Endothelial cell (in vitro differentiated cells): ENCODE measurements around the gene CYTIP. TPM values are rescaled to one million over a fixed set of nuclear protein-coding genes. Genes with fewer than 3 reads are reported as not detected.
"Not testable (repeated sequence)": the region's sequence is repeated elsewhere in the genome, so short reads cannot be mapped to it uniquely, and the experiment has no call there.

Source experiments
- DNase-seq: peaks from one replicate; pipeline ENCODE4 v3.0.0; 2021; ENCODE audit warnings: low spot score
- H3K27ac Mint-ChIP-seq: one replicate; pipeline ENCODE4 v1.8.0; 2021; ENCODE audit warnings: mixed read lengths, inconsistent platforms; ENCODE audit not compliant: unreplicated experiment
- H3K27me3 Mint-ChIP-seq: one replicate; pipeline ENCODE4 v1.8.0; 2021; ENCODE audit warnings: mild to moderate bottlenecking, moderate library complexity, mixed read lengths, inconsistent platforms; ENCODE audit not compliant: unreplicated experiment
- H3K36me3 Mint-ChIP-seq: one replicate; pipeline ENCODE4 v1.8.0; 2021; ENCODE audit warnings: mild to moderate bottlenecking, low read depth, mixed read lengths, inconsistent platforms; ENCODE audit not compliant: unreplicated experiment
- H3K4me1 Mint-ChIP-seq: one replicate; pipeline ENCODE4 v1.8.0; 2021; ENCODE audit warnings: mild to moderate bottlenecking, mixed read lengths, inconsistent platforms; ENCODE audit not compliant: unreplicated experiment
- H3K4me3 Mint-ChIP-seq: one replicate; pipeline ENCODE4 v1.8.0; 2021; ENCODE audit warnings: mild to moderate bottlenecking, mixed read lengths, inconsistent platforms; ENCODE audit not compliant: unreplicated experiment
- H3K9me3 Mint-ChIP-seq: one replicate; pipeline ENCODE4 v1.8.0; 2021; ENCODE audit warnings: mixed read lengths, inconsistent platforms; ENCODE audit not compliant: unreplicated experiment
- CTCF ChIP-seq: fragments of 200-600 bp; sonication (generic); IDR thresholded peaks from one replicate; pipeline ENCODE4 v1.5.0; 2021; ENCODE audit warnings: antibody characterized with exemption; ENCODE audit not compliant: unreplicated experiment
- total RNA-seq: library from RNA; stranded (reverse); fragmentation: NEBNext Ultra II Directional; extraction: Animal tissue kit (Norgen Biotek cat#: 25700); gene quantifications from one replicate; pipeline ENCODE4 v1.2.1, GENCODE V29; 2021; ENCODE audit not compliant: unreplicated experiment

Gene CYTIP
- total RNA-seq, 1 donor from 2014 or later = not detected

GRCh38 chr2:157404363-157404762 is 39.5 kb downstream of the CYTIP start:
- H3K27me3 Mint-ChIP-seq = no peaks in the 10 kb centered on the region
- TF ChIP-seq CTCF = no peak
- no peaks in the 10 kb centered on the region for H3K9me3 Mint-ChIP-seq
- no peaks in the 10 kb centered on the region for H3K36me3 Mint-ChIP-seq
- no peak overlapping the region for H3K27ac Mint-ChIP-seq
- H3K4me1 Mint-ChIP-seq = no peaks in the 10 kb centered on the region
- no peak for DNase-seq
- H3K4me3 Mint-ChIP-seq = no peak overlapping the region

- not testable (repeated sequence) for H3K27me3 Mint-ChIP-seq, H3K27ac Mint-ChIP-seq, H3K36me3 Mint-ChIP-seq, H3K4me3 Mint-ChIP-seq, DNase-seq, H3K4me1 Mint-ChIP-seq, H3K9me3 Mint-ChIP-seq
Measured at GRCh38 chr2:157402801-157403485, 40.9 kb downstream of the CYTIP start.

GRCh38 chr2:157395811-157396210 is 48.1 kb downstream of the CYTIP start:
- no peak overlapping the region for H3K27ac Mint-ChIP-seq
- TF ChIP-seq CTCF = no peak
- H3K4me1 Mint-ChIP-seq = no peaks in the 10 kb centered on the region
- peaks cover 2% of the 10 kb centered on the region for H3K27me3 Mint-ChIP-seq
- no peaks in the 10 kb centered on the region for H3K36me3 Mint-ChIP-seq
- H3K9me3 Mint-ChIP-seq = no peaks in the 10 kb centered on the region
- no peak overlapping the region for H3K4me3 Mint-ChIP-seq
- no peak for DNase-seq

- no peaks in the 10 kb centered on the region for H3K36me3 Mint-ChIP-seq
- no peak overlapping the region for H3K27ac Mint-ChIP-seq
- no peak for TF ChIP-seq CTCF
- H3K9me3 Mint-ChIP-seq = no peaks in the 10 kb centered on the region
- no peak for DNase-seq
- H3K27me3 Mint-ChIP-seq = peaks cover 2% of the 10 kb centered on the region
- H3K4me3 Mint-ChIP-seq = no peak overlapping the region
- no peaks in the 10 kb centered on the region for H3K4me1 Mint-ChIP-seq
Measured at GRCh38 chr2:157394928-157395327, 49.0 kb downstream of the CYTIP start.

- H3K27me3 Mint-ChIP-seq = no peaks in the 10 kb centered on the region
Measured at GRCh38 chr2:157393348-157393747, 50.5 kb downstream of the CYTIP start.

More at GRCh38 chr2:157393348-157393747, 50.5 kb downstream of the CYTIP start:
- Mint-ChIP-seq H3K4me3 (no peak overlapping the region), H3K27ac (no peak overlapping the region), H3K9me3 (no peaks in the 10 kb centered on the region), H3K36me3 (no peaks in the 10 kb centered on the region), H3K4me1 (no peaks in the 10 kb centered on the region)
- DNase-seq = no peak
- no peak for TF ChIP-seq CTCF
